Panc1 (cell line): ENCODE measurements around the gene PDZD8. TPM values are rescaled to one million over a fixed set of nuclear protein-coding genes. Genes with fewer than 3 reads are reported as not detected.

Experiments
- ATAC-seq: fragments of 200-7000 bp; cut with Tn5 transposase; 2 replicates; pipeline ENCODE4 v1.9.1; 2020; ENCODE audit warnings: mild to moderate bottlenecking, moderate library complexity
- BruUV-seq: library from RNA; stranded (reverse); fragments of 400-500 nt; replicated peaks from 2 replicates; lab custom pipeline; 2021; lab: Mats Ljungman, UMichigan
- CTCF ChIA-PET: fragments of 300-600 bp; sonication (Branson Sonifier 250); formaldehyde crosslinking; loops from one replicate; lab custom pipeline; 2022; ENCODE audit warnings: antibody characterized with exemption; lab: Charles Lee
- POLR2A ChIA-PET: fragments of 300-600 bp; sonication (Branson Sonifier 250); formaldehyde crosslinking; loops from one replicate; lab custom pipeline; 2022; ENCODE audit warnings: antibody characterized with exemption; lab: Charles Lee
- DNase-seq: peaks from one replicate; pipeline ENCODE4 v3.0.0-alpha.2; 2010; ENCODE audit warnings: low read depth, low spot score
- H3K27ac ChIP-seq: 2 replicates; pipeline ENCODE4 v1.5.1; 2011; ENCODE audit warnings: mild to moderate bottlenecking, low read length, inconsistent platforms
- H3K27me3 ChIP-seq: fragments of 200-500 bp; sonication (Bioruptor generic); 2 replicates; pipeline ENCODE4 v1.6.0; 2014; ENCODE audit warnings: low read length, inconsistent platforms; ENCODE audit not compliant: control insufficient read depth, insufficient read depth
- H3K36me3 ChIP-seq: fragments of 200-500 bp; sonication (Bioruptor generic); 2 replicates; pipeline ENCODE4 v1.5.1; 2014; ENCODE audit warnings: inconsistent platforms, mild to moderate bottlenecking, low read length, moderate library complexity; ENCODE audit not compliant: control insufficient read depth, insufficient read depth
- H3K4me1 ChIP-seq: 2 replicates; pipeline ENCODE4 v1.5.1; 2011; ENCODE audit warnings: inconsistent platforms, mild to moderate bottlenecking, low read length, moderate library complexity; ENCODE audit not compliant: control insufficient read depth, insufficient read depth
- H3K4me3 ChIP-seq, 2 experiments: 2 replicates each; pipeline ENCODE4 v1.5.1; 2011 to 2012; ENCODE audit warnings: low read depth in 2 of 2, low read length in 2 of 2, mild to moderate bottlenecking in 2 of 2, inconsistent platforms in 1 of 2, moderate library complexity in 1 of 2
- H3K9me3 ChIP-seq: fragments of 200-500 bp; sonication (Bioruptor generic); 2 replicates; pipeline ENCODE4 v1.5.1; 2014; ENCODE audit warnings: low read depth, mild to moderate bottlenecking, inconsistent platforms, low read length, moderate library complexity; ENCODE audit not compliant: control insufficient read depth, insufficient read depth
- POLR2AphosphoS5 ChIP-seq: IDR thresholded peaks from 2 replicates; pipeline ENCODE4 v1.6.1; 2012; ENCODE audit warnings: mild to moderate bottlenecking, low read depth, low read length, moderate library complexity
- SIN3A ChIP-seq: IDR thresholded peaks from 2 replicates; pipeline ENCODE4 v1.6.1; 2012; ENCODE audit warnings: low read depth, mild to moderate bottlenecking, low read length, moderate library complexity, borderline replicate concordance; ENCODE audit not compliant: insufficient read depth
- TCF7L2 ChIP-seq: IDR thresholded peaks from 2 replicates; pipeline ENCODE4 v1.6.1; 2011; ENCODE audit warnings: mild to moderate bottlenecking, low read depth, low read length, inconsistent platforms
- in situ Hi-C: cut with HindIII; loops from 2 replicates; pipeline ENCODE4 v1.10.0; 2016; ENCODE audit warnings: low sequenced_read_pairs, low pct_unique_long_range_greater_than_20kb
- intact Hi-C: fragments of 100-400 bp; cut with micrococcal nuclease; formaldehyde crosslinking; loops from one replicate; pipeline ENCODE4 v1.10.0; 2022; ENCODE audit not compliant: unreplicated experiment
- total RNA-seq: library from RNA; stranded (reverse); gene quantifications from one replicate; pipeline ENCODE4 v1.2.1, GENCODE V29; 2021; ENCODE audit not compliant: unreplicated experiment
- TF ChIP-seq, protein P1 (sequence below), 2 experiments: IDR thresholded peaks; 2 replicates each; pipeline ENCODE4 v1.6.1; 2011 to 2012; ENCODE audit warnings: low read depth in 2 of 2, control low read depth in 1 of 2, low read length in 1 of 2, mild to moderate bottlenecking in 1 of 2, moderate library complexity in 1 of 2; ENCODE audit not compliant: insufficient read depth in 1 of 2
- TF ChIP-seq, protein P2 (sequence below): fragments of 450-650 bp; IDR thresholded peaks from 2 replicates; pipeline ENCODE4 v1.5.1; 2017; ENCODE audit warnings: mild to moderate bottlenecking

PDZD8 gene
- total RNA-seq, 1 experiment from 2014 or later = 44.7 TPM

DNA sequence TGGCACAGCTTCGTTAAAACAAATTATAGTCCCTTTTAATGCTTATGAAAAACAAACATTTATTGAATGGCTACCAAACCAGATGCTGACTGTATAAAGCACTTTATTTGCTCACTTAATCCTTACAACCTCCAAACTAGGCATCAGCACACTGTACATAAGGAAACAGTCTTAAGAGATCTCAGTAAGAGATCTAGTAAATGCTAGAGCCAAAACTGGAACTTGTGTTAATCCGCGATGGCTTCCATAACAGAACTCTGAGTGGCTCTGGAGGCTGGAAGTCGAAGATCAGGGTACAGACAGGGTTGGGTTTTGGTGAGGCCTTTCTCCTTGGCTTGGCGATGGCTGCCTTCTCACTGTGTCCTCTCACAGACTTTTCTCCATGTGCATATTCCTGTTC, 27.0 kb downstream of the PDZD8 start:
- ChIA-PET CTCF (no interaction called here), POLR2A (no interaction called here)
- Histone ChIP-seq H3K27ac (no peak overlapping the region), H3K36me3 (no peaks in the 10 kb centered on the region), H3K27me3 (no peaks in the 10 kb centered on the region), H3K4me3 (no peak overlapping the region), H3K4me1 (peaks cover 14% of the 10 kb centered on the region), H3K9me3 (no peaks in the 10 kb centered on the region)
- TF ChIP-seq SIN3A (no peak), POLR2AphosphoS5 (no peak), TCF7L2 (no peak)
- TF ChIP-seq, protein P1, sequence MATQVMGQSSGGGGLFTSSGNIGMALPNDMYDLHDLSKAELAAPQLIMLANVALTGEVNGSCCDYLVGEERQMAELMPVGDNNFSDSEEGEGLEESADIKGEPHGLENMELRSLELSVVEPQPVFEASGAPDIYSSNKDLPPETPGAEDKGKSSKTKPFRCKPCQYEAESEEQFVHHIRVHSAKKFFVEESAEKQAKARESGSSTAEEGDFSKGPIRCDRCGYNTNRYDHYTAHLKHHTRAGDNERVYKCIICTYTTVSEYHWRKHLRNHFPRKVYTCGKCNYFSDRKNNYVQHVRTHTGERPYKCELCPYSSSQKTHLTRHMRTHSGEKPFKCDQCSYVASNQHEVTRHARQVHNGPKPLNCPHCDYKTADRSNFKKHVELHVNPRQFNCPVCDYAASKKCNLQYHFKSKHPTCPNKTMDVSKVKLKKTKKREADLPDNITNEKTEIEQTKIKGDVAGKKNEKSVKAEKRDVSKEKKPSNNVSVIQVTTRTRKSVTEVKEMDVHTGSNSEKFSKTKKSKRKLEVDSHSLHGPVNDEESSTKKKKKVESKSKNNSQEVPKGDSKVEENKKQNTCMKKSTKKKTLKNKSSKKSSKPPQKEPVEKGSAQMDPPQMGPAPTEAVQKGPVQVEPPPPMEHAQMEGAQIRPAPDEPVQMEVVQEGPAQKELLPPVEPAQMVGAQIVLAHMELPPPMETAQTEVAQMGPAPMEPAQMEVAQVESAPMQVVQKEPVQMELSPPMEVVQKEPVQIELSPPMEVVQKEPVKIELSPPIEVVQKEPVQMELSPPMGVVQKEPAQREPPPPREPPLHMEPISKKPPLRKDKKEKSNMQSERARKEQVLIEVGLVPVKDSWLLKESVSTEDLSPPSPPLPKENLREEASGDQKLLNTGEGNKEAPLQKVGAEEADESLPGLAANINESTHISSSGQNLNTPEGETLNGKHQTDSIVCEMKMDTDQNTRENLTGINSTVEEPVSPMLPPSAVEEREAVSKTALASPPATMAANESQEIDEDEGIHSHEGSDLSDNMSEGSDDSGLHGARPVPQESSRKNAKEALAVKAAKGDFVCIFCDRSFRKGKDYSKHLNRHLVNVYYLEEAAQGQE (IDR thresholded peaks at IDR 0.05; ENCODE audit: insufficient read depth in 1 of 2, low read depth in 2 of 2, low read length in 1 of 2) = no peak
- TF ChIP-seq, protein P2, sequence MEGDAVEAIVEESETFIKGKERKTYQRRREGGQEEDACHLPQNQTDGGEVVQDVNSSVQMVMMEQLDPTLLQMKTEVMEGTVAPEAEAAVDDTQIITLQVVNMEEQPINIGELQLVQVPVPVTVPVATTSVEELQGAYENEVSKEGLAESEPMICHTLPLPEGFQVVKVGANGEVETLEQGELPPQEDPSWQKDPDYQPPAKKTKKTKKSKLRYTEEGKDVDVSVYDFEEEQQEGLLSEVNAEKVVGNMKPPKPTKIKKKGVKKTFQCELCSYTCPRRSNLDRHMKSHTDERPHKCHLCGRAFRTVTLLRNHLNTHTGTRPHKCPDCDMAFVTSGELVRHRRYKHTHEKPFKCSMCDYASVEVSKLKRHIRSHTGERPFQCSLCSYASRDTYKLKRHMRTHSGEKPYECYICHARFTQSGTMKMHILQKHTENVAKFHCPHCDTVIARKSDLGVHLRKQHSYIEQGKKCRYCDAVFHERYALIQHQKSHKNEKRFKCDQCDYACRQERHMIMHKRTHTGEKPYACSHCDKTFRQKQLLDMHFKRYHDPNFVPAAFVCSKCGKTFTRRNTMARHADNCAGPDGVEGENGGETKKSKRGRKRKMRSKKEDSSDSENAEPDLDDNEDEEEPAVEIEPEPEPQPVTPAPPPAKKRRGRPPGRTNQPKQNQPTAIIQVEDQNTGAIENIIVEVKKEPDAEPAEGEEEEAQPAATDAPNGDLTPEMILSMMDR = no peak
- intact Hi-C loops (no loop called here), in situ Hi-C loops (no loop called here)
- BruUV-seq = no TSS peak
- DNase-seq (no peak), ATAC-seq (no peak)

DNA sequence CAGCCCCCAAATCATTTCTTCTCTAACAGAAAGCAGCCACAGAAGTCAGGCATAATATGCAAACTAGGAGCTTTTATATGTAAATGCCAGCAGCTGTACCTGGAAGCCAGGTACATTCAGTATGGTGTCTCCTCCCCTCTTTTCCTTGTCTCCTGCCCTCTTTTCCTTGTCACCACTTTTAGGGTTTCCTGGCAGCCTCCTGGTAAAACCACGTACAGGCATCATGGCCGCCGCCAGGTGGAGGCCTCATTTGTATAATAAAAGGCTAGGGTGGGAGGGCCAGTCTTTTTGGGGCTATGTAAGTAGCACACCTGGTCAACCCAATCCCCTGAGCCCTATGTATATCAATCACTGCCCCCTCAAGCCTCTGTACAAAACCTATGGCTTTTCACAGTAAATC, 28.7 kb downstream of the PDZD8 start:
- H3K9me3 ChIP-seq = no peaks in the 10 kb centered on the region
- ChIA-PET CTCF (no interaction called here), POLR2A (no interaction called here)
- in situ Hi-C loops = no loop called here
- ATAC-seq (no peak), DNase-seq (no peak)
- H3K27me3 ChIP-seq = no peaks in the 10 kb centered on the region
- no peaks in the 10 kb centered on the region for H3K36me3 ChIP-seq
- intact Hi-C loops = no loop called here
- TF ChIP-seq SIN3A (no peak), TCF7L2 (no peak), POLR2AphosphoS5 (no peak)
- TF ChIP-seq, protein P1 (IDR thresholded peaks at IDR 0.05; ENCODE audit: insufficient read depth in 1 of 2, low read depth in 2 of 2, low read length in 1 of 2) = no peak
- TF ChIP-seq, protein P2 = no peak
- no peak overlapping the region for H3K27ac ChIP-seq
- H3K4me3 ChIP-seq = no peak overlapping the region
- H3K4me1 ChIP-seq = peaks cover 31% of the 10 kb centered on the region
- no TSS peak for BruUV-seq
